Tongue (tissue), 2 donors: ENCODE results near the gene RAB1A. TPM values are rescaled to one million over a fixed set of nuclear protein-coding genes. Genes with fewer than 3 reads are reported as not detected.
"Not testable (repeated sequence)": the region's sequence is repeated elsewhere in the genome, so short reads cannot be mapped to it uniquely, and the experiment has no call there.

Experiments used
- DNase-seq: peaks from one replicate; pipeline ENCODE4 v3.0.0-alpha.2; 2015
- total RNA-seq: library from RNA; depleted of rRNA; stranded (reverse); fragments of >200 nt; gene quantifications from one replicate; pipeline ENCODE4 v1.2.3, GENCODE V29; 2014

RAB1A gene
- total RNA-seq: 86.9 TPM

GRCh38 chr2:65129826-65130663, at the start of gene RAB1A:
RAB1A (minus strand) TSS chr2:65130106; CDS start chr2:65129915, 191 bp downstream.
- peak; percentile 100 for DNase-seq

- no peak for DNase-seq
Measured at GRCh38 chr2:65177751-65178442, 48.0 kb upstream of the RAB1A start.

- no peak for DNase-seq
Measured at GRCh38 chr2:65175894-65176530, 46.1 kb upstream of the RAB1A start.

- not testable (repeated sequence) for DNase-seq
Measured at GRCh38 chr2:65174031-65174430, 44.1 kb upstream of the RAB1A start.

- DNase-seq: no peak
Measured at GRCh38 chr2:65172994-65173790, 43.3 kb upstream of the RAB1A start.

GRCh38 chr2:65170611-65171477, 40.9 kb upstream of the RAB1A start:
- DNase-seq: not testable (repeated sequence)

- DNase-seq: no peak
Measured at GRCh38 chr2:65169760-65170136, 39.8 kb upstream of the RAB1A start.

GRCh38 chr2:65165558-65165957, 35.7 kb upstream of the RAB1A start:
- DNase-seq: no peak

- DNase-seq: peak; percentile 37
Measured at GRCh38 chr2:65164426-65164891, 34.6 kb upstream of the RAB1A start.

GRCh38 chr2:65161551-65162100, 31.7 kb upstream of the RAB1A start:
- DNase-seq: no peak

- no peak for DNase-seq
Measured at GRCh38 chr2:65159906-65160305, 30.0 kb upstream of the RAB1A start.

- no peak for DNase-seq
Measured at GRCh38 chr2:65159261-65159660, 29.4 kb upstream of the RAB1A start.

- no peak for DNase-seq
Measured at GRCh38 chr2:65158557-65158956, 28.7 kb upstream of the RAB1A start.

- not testable (repeated sequence) for DNase-seq
Measured at GRCh38 chr2:65157856-65158255, 27.9 kb upstream of the RAB1A start.

- no peak for DNase-seq
Measured at GRCh38 chr2:65156041-65156440, 26.1 kb upstream of the RAB1A start.

GRCh38 chr2:65153515-65153914, 23.6 kb upstream of the RAB1A start:
- no peak for DNase-seq

- DNase-seq: peak; percentile 40
Measured at GRCh38 chr2:65146078-65146477, 16.2 kb upstream of the RAB1A start.

- DNase-seq: no peak
Measured at GRCh38 chr2:65144571-65144970, 14.7 kb upstream of the RAB1A start.

- DNase-seq: no peak
Measured at GRCh38 chr2:65142515-65142914, 12.6 kb upstream of the RAB1A start.

- no peak for DNase-seq
Measured at GRCh38 chr2:65137197-65137775, 7.4 kb upstream of the RAB1A start.
